ENCODE results near the gene USP2. TPM values are rescaled to one million over a fixed set of nuclear protein-coding genes. Genes with fewer than 3 reads are reported as not detected.

Gene USP2
- total and polyA plus RNA-seq, 2 of the 8 experiments (the other 6 are each of a cell fraction or from before 2014, with no cell fraction given) = 2.2 to 6.9 TPM

GRCh38 chr11:119415517-119415916 lies 34.0 kb upstream of the USP2 start:
- no peak for FAIRE-seq
- H2BK120ac ChIP-seq (replicated peaks; ENCODE audit: low read depth, low read length) = no peak overlapping the region
- H3K79me1 ChIP-seq (ENCODE audit: low read depth, low read length) = peaks cover 12% of the 10 kb centered on the region
- peaks cover 0 to 9% of the 10 kb centered on the region in 2 experiments; a peak in 2 of 4 replicates for H3K79me2 ChIP-seq (ENCODE audit: control insufficient read depth in 1 of 2, insufficient read depth in 2 of 2, low read length in 2 of 2)
- H3K18ac ChIP-seq (ENCODE audit: extremely low read depth, low read length) = no peak overlapping the region
- no peak overlapping the region for H3K27ac ChIP-seq (ENCODE audit: low read depth, low read length)
- peaks cover 19 to 28% (median 22%) of the 10 kb centered on the region in 4 experiments for H3K36me3 ChIP-seq (ENCODE audit: control insufficient read depth in 2 of 4, insufficient read depth in 4 of 4, low read length in 3 of 4)
- no peaks in the 10 kb centered on the region for H3K9me3 ChIP-seq (ENCODE audit: insufficient read depth in 2 of 2, low read depth in 1 of 2, low read length in 1 of 2)
- no peak overlapping the region for H3K9ac ChIP-seq (replicated peaks in 1 of 4; ENCODE audit: extremely low read depth in 1 of 4, low read depth in 3 of 4, low read length in 3 of 4)
- H3K4me1 ChIP-seq (replicated peaks in 1 of 4; ENCODE audit: control insufficient read depth in 3 of 4, insufficient read depth in 4 of 4, low read length in 3 of 4) = peaks cover 6 to 20% (median 15%) of the 10 kb centered on the region in 4 experiments
- DNase-seq (ENCODE audit: low read depth in 1 of 2, low spot score in 2 of 2) = no peak
- no peak overlapping the region for H3K4me2 ChIP-seq (ENCODE audit: insufficient read depth in 1 of 2, low read depth in 2 of 2, low read length in 2 of 2)
- TF ChIP-seq POLR2AphosphoS5 (IDR thresholded peaks at IDR 0.05; ENCODE audit: low read depth, low read length) = peak; percentile 54; the same call in 1 of the 2 replicates
- no peak for TF ChIP-seq ASH2L (IDR thresholded peaks at IDR 0.05; ENCODE audit: low read length)
- ChIA-PET CTCF (ENCODE audit: partially characterized antibody) (interaction anchor here (1.0 to 3.7 kb wide), 10 partner anchors 17 to 209 kb away, joined by 3 to 19 read pairs (median 4); partner anchors contain the start of gene USP2), POLR2A (ENCODE audit: partially characterized antibody) (interaction anchor here (1.0 to 6.4 kb wide), 9 partner anchors 8 to 80 kb away, joined by 3 to 50 read pairs (median 6); no protein-coding TSS in a partner anchor)
- H2AK5ac ChIP-seq (ENCODE audit: low read depth, low read length) = no peak overlapping the region; the same call in 1 of the 2 replicates
- H4K8ac ChIP-seq (ENCODE audit: extremely low read depth, insufficient read depth, low read length) = no peak overlapping the region
- no peak overlapping the region for H4K91ac ChIP-seq (replicated peaks; ENCODE audit: insufficient read length, low read length)
- H2BK20ac ChIP-seq (ENCODE audit: low read length) = peak overlapping the region; percentile 61; the same call in 1 of the 2 replicates
- no peak overlapping the region; the same call in 1 of the 2 replicates for H2BK12ac ChIP-seq (ENCODE audit: low read depth, low read length)
- no peak overlapping the region for H4K5ac ChIP-seq (ENCODE audit: insufficient read length, low read depth, low read length)
- no peaks in the 10 kb centered on the region for H3K23me2 ChIP-seq (ENCODE audit: low read depth, low read length)
- 90% methylated on average over 3 of the region's 3 CpGs; no CpG with 5 or more reads in 1 of the 2 experiments for WGBS, 2 experiments (ENCODE audit: extremely low coverage in 1 of 2, insufficient coverage in 1 of 2, insufficient read length in 1 of 2, insufficient replicate concordance in 2 of 2, low coverage in 1 of 2, low lambda C conversion rate in 2 of 2, missing lambda C conversion rate in 1 of 2)
- H3K4ac ChIP-seq (replicated peaks; ENCODE audit: insufficient read length, low read depth, low read length) = no peak overlapping the region
- no peak overlapping the region for H3K23ac ChIP-seq (ENCODE audit: insufficient read length)
- H3K27me3 ChIP-seq (replicated peaks in 1 of 4; ENCODE audit: control insufficient read depth in 3 of 4, extremely low read depth in 1 of 4, insufficient read depth in 3 of 4, low read length in 3 of 4) = no peaks in the 10 kb centered on the region
- no peak overlapping the region for H3K56ac ChIP-seq (replicated peaks; ENCODE audit: insufficient read length, low read depth, low read length)
- peak overlapping the region; percentile 49; the same call in 1 of the 2 replicates for H2BK5ac ChIP-seq (ENCODE audit: low read depth, low read length)
- no peak overlapping the region for H3K14ac ChIP-seq (ENCODE audit: insufficient read length)
- no peak overlapping the region for H2AFZ ChIP-seq (ENCODE audit: low read length)
- no peak overlapping the region for H2BK15ac ChIP-seq (ENCODE audit: low read length)
- no peak overlapping the region for H3K4me3 ChIP-seq (ENCODE audit: extremely low read depth in 1 of 4, insufficient read depth in 2 of 4, low read depth in 3 of 4, low read length in 4 of 4)
- H4K20me1 ChIP-seq (replicated peaks in 1 of 2; ENCODE audit: control insufficient read depth in 1 of 2, insufficient read depth in 2 of 2, low read length in 2 of 2) = peaks cover 8 to 14% of the 10 kb centered on the region in 2 experiments
